Endothelial cell (in vitro differentiated cells): ENCODE results near the gene CLIP3. TPM values are rescaled to one million over a fixed set of nuclear protein-coding genes. Genes with fewer than 3 reads are reported as not detected.

Source experiments
- DNase-seq: peaks from one replicate; pipeline ENCODE4 v3.0.0; 2021; ENCODE audit warnings: low spot score
- H3K27ac Mint-ChIP-seq: one replicate; pipeline ENCODE4 v1.8.0; 2021; ENCODE audit warnings: mixed read lengths, inconsistent platforms; ENCODE audit not compliant: unreplicated experiment
- H3K27me3 Mint-ChIP-seq: one replicate; pipeline ENCODE4 v1.8.0; 2021; ENCODE audit warnings: mild to moderate bottlenecking, moderate library complexity, mixed read lengths, inconsistent platforms; ENCODE audit not compliant: unreplicated experiment
- H3K36me3 Mint-ChIP-seq: one replicate; pipeline ENCODE4 v1.8.0; 2021; ENCODE audit warnings: mild to moderate bottlenecking, low read depth, mixed read lengths, inconsistent platforms; ENCODE audit not compliant: unreplicated experiment
- H3K4me1 Mint-ChIP-seq: one replicate; pipeline ENCODE4 v1.8.0; 2021; ENCODE audit warnings: mild to moderate bottlenecking, mixed read lengths, inconsistent platforms; ENCODE audit not compliant: unreplicated experiment
- H3K4me3 Mint-ChIP-seq: one replicate; pipeline ENCODE4 v1.8.0; 2021; ENCODE audit warnings: mild to moderate bottlenecking, mixed read lengths, inconsistent platforms; ENCODE audit not compliant: unreplicated experiment
- H3K9me3 Mint-ChIP-seq: one replicate; pipeline ENCODE4 v1.8.0; 2021; ENCODE audit warnings: mixed read lengths, inconsistent platforms; ENCODE audit not compliant: unreplicated experiment
- CTCF ChIP-seq: fragments of 200-600 bp; sonication (generic); IDR thresholded peaks from one replicate; pipeline ENCODE4 v1.5.0; 2021; ENCODE audit warnings: antibody characterized with exemption; ENCODE audit not compliant: unreplicated experiment
- total RNA-seq: library from RNA; stranded (reverse); fragmentation: NEBNext Ultra II Directional; extraction: Animal tissue kit (Norgen Biotek cat#: 25700); gene quantifications from one replicate; pipeline ENCODE4 v1.2.1, GENCODE V29; 2021; ENCODE audit not compliant: unreplicated experiment

CLIP3 gene
- total RNA-seq, 1 donor from 2014 or later = 94.8 TPM

- peaks cover 41% of the 10 kb centered on the region for H3K36me3 Mint-ChIP-seq
- peaks cover 4% of the 10 kb centered on the region for H3K27me3 Mint-ChIP-seq
- H3K4me3 Mint-ChIP-seq = no peak overlapping the region
- no peak for DNase-seq
- H3K27ac Mint-ChIP-seq = no peak overlapping the region
- peaks cover 9% of the 10 kb centered on the region for H3K4me1 Mint-ChIP-seq
- no peak for TF ChIP-seq CTCF
- H3K9me3 Mint-ChIP-seq = no peaks in the 10 kb centered on the region
These were observed 5.0 kb downstream of the CLIP3 start for GRCh38 chr19:36027696-36028095.

GRCh38 chr19:36026091-36026876 lies 6.4 kb downstream of the CLIP3 start:
- no peak for TF ChIP-seq CTCF
- H3K27me3 Mint-ChIP-seq = peaks cover 4% of the 10 kb centered on the region
- DNase-seq = no peak
- no peak overlapping the region for H3K27ac Mint-ChIP-seq
- no peak overlapping the region for H3K4me3 Mint-ChIP-seq
- peaks cover 4% of the 10 kb centered on the region for H3K4me1 Mint-ChIP-seq
- H3K9me3 Mint-ChIP-seq = no peaks in the 10 kb centered on the region
- peaks cover 38% of the 10 kb centered on the region for H3K36me3 Mint-ChIP-seq

GRCh38 chr19:36025541-36025940 lies 7.1 kb downstream of the CLIP3 start:
- no peak overlapping the region for H3K4me3 Mint-ChIP-seq
- peaks cover 2% of the 10 kb centered on the region for H3K4me1 Mint-ChIP-seq
- H3K36me3 Mint-ChIP-seq = peaks cover 36% of the 10 kb centered on the region
- H3K9me3 Mint-ChIP-seq = no peaks in the 10 kb centered on the region
- H3K27me3 Mint-ChIP-seq = peaks cover 2% of the 10 kb centered on the region
- TF ChIP-seq CTCF = no peak
- no peak overlapping the region for H3K27ac Mint-ChIP-seq
- DNase-seq = no peak

GRCh38 chr19:36023432-36023831 lies 9.2 kb downstream of the CLIP3 start:
- Mint-ChIP-seq H3K9me3 (no peaks in the 10 kb centered on the region), H3K27ac (no peak overlapping the region), H3K36me3 (peaks cover 25% of the 10 kb centered on the region), H3K4me3 (peak overlapping the region; percentile 45), H3K27me3 (no peaks in the 10 kb centered on the region), H3K4me1 (peaks cover 2% of the 10 kb centered on the region)
- DNase-seq = no peak
- TF ChIP-seq CTCF = no peak

- Mint-ChIP-seq H3K36me3 (peaks cover 31% of the 10 kb centered on the region), H3K9me3 (no peaks in the 10 kb centered on the region), H3K4me1 (peaks cover 17% of the 10 kb centered on the region), H3K27me3 (peaks cover 13% of the 10 kb centered on the region), H3K4me3 (no peak overlapping the region), H3K27ac (no peak overlapping the region)
- no peak for TF ChIP-seq CTCF
- no peak for DNase-seq
These were observed 13.5 kb downstream of the CLIP3 start for GRCh38 chr19:36019061-36019670.
